C4-2B (cell line): ENCODE results near the gene RTN4.

ENCODE experiments used
- H3K27ac ChIP-seq: fragments of 450-650 bp; 2 replicates; pipeline ENCODE4 v1.5.1; 2017
- CTCF ChIP-seq: fragments of 450-650 bp; conservative IDR thresholded peaks from 2 replicates; pipeline ENCODE4 v1.5.1; 2017; ENCODE audit warnings: mild to moderate bottlenecking
- ZFX ChIP-seq: fragments of 450-650 bp; IDR thresholded peaks from 2 replicates; pipeline ENCODE4 v1.6.1; 2017

Gene RTN4

GRCh38 chr2:54927085-54927750 is 123.0 kb downstream of the RTN4 start:
- TF ChIP-seq CTCF (no peak), ZFX (no peak)
- no peak overlapping the region for H3K27ac ChIP-seq

- no peak overlapping the region for H3K27ac ChIP-seq
- TF ChIP-seq CTCF (no peak), ZFX (no peak)
Observed at GRCh38 chr2:54925022-54925421, 125.2 kb downstream of the RTN4 start.

DNA sequence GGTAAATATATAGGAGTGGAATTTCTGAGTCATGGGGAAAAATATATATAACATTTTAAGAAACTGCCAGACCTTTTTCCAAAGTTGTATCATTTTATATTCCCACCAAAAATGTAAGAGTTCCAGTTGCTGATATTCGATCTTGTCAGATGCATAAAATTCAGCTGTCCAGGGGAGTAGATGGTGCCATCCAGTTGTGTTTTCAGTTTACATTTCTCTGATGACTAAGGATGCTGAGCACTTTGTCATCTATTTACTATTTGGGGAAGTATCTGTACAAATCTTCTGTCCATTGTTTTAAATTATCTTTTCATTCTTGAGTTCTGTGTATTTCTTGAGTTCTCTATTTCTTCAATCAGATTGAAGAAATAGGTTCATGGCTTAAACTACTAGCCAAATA is 126.1 kb downstream of the RTN4 start:
- TF ChIP-seq CTCF: no peak
- H3K27ac ChIP-seq: no peak overlapping the region
